HG03025 (cell line): ENCODE data around the gene MTHFS.

Experiments
- ATAC-seq: cut with Tn5 transposase; IDR thresholded peaks from one replicate; pipeline ENCODE4 v1.9.1; 2021; ENCODE audit warnings: mild to moderate bottlenecking, moderate library complexity; ENCODE audit not compliant: unreplicated experiment, low FRiP score

The MTHFS gene

GRCh38 chr15:79881254-79881653, 15.6 kb downstream of the MTHFS start:
- ATAC-seq: no peak

DNA sequence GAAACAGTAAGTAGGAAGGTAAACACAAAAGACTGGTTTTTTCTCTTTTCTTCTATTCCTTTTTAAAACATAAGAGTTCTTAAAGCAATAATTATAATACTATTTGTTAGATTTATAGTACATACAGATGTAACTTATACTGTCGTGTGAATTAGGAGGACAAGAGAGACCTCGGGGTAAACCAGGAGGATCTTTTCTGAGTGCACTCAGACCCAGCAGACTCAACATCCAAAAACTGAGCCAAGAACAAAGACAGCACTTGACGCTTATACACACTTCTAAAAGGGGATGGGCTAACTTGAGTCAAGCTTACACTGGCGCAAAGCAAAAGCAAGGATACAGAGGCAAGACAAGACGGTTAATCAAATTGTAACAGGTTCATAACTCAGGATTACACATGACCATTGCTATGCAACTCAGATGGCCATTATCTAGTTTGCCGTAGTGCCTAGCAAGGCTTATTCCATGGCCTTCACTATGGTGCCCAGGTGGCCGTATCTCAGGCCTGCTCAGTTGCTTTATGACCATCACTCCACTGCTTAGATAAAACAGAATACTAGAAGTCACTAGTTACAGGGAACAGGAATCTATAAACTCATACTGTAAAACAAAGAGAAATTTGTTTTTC, 18.6 kb downstream of the MTHFS start:
- ATAC-seq: no peak

DNA sequence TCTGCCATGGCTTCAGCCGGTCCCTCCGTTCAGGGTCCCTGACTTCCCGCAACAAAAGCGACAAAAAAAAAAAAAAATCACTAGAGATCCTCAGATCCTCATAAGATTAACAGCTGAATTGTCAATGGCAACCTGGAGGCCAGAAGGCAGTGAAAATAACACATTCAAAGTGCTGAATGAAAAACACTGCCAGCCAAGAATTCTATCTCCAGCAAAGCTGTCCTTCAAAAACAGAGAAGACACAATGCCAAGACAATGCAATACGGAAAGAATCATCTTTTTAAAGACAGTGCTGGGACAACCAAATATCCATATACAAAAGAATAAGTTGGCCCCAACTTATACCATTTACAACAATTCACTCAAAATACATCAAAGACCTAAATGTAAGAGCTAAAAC, 21.6 kb downstream of the MTHFS start:
- ATAC-seq: no peak

- ATAC-seq: no peak
Measured at GRCh38 chr15:79874242-79874641, 22.6 kb downstream of the MTHFS start.

DNA sequence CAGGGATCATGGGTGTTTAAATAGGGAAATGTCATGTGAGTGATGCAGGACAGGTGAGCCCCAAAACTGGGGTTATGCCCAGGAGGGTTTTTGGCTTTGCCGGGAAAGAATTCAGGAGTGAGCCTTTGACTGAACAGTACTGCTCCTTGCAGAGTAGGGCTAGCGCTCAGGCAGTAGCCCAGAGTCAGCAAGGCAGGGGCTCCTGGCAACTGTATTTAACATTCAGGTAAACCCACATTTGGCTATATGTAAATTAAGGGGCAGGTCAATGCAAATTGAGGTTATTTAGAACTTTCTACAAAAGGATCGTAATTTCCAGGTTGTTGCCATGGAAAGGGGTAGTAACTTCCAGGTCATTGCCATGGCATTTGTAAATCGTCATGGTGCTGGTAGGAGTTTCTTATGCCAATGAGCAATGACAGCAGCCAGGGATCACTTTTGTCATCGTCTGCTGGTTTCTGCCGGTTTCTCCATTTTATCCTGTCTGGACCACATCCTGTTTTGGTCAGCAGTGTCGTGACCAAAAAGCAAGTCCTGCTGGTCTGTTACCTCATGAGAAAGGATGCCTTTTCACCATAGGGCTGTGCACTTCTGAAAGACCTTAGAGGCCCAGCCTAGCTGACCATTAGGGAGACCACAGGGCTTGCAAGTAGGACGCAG, 24.3 kb downstream of the MTHFS start:
- no peak for ATAC-seq

DNA sequence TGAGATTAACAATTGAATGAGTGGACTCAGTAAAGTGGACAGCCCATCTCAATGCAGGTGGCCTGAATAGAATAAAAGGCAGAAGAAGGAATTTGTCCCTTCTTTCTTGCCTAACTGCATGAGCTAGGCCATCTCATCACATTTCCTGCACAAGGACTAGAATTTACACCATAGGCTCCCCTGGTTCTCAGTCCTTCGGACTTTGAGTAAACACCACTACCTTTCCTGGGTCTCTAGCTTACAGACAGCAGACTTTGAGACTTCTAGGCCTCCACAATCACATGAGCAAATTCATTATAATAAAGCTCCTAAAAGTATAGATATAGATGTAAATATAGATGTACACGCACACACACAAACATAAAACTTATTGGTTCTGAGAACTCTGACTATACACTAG, 28.3 kb downstream of the MTHFS start:
- no peak for ATAC-seq

GRCh38 chr15:79863886-79864285, 32.9 kb downstream of the MTHFS start:
- ATAC-seq: no peak

GRCh38 chr15:79862191-79862590, 34.6 kb downstream of the MTHFS start:
- no peak for ATAC-seq

- no peak for ATAC-seq
Measured at GRCh38 chr15:79860661-79861060, 36.2 kb downstream of the MTHFS start.

- ATAC-seq: no peak
Measured at GRCh38 chr15:79858469-79858868, 38.3 kb downstream of the MTHFS start.

GRCh38 chr15:79853492-79854328, 43.1 kb downstream of the MTHFS start:
- ATAC-seq: peak; percentile 66

DNA sequence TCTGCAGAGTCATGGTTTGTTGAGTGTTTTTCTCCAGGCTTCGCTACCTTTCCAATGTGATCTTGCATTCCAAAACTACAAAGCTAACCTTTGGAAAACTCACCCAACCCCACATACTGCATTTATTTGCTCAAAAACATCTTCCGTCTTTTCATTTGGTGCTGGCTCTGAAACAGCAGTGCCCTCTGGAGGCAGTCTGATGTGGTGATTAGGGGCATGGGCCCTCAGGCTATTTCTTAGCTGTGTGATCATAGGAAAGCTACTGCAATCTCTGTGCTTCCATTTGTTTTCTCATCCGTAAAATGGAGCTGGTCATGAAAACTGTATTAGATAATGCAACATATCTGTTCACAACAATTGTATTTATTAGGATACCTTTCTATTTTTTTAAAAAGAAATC, 47.0 kb downstream of the MTHFS start:
- no peak for ATAC-seq

DNA sequence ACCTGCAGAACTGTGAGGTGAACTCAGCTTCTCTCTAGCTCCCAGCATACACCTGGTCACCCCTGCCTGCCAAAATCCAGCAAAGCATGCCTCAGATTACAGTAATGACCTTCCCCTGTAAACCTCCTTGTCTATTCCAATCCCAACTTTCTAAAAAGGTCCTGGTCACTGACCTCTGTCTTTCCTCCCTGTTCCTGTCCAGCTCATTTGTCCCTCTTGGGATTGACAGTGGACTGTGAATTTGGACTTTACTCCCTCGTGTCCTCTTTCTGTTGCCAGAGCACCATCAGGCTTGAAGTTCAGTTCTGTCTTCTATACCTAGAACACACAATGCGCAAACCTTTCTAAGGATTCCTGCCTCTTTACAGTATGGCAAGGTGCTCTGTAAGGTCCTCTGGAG, 50.3 kb downstream of the MTHFS start:
- no peak for ATAC-seq

DNA sequence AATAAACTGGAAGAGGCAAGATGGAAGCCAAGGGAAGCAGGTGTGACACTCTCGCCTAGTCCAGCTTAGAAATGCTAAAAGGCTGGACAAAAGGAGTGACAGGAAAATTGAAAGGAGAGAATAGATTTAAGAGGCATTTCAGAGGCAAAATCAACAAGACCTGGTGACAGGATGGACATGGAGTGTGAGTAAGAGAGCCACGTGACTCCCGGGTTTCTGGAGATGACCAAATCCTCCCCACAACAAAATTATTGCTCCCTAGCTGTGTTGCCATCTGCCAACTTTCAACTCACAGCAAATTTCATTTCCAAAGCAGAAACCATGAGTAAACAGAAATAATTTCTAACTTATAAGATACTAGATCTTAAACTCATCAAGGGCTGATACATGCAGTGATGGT, 52.6 kb downstream of the MTHFS start:
- ATAC-seq: no peak

DNA sequence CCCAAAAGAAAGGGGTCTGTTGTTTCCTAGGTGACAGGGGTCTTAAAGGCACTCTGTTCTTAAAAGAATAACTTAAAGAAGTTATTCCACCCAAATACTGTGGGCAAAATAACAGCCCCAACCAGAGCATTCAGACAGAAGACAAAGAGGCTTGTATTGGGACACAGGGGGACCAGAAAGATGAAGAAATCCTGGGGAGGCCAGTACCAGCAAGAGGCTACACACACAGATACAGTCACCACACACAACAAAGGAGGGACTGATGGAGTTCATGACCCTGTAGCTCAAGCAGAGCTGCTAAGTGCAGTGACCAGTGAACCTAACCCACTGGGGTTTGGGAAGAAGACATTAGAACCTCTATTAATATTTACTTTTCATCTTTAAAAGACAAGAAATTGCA, 59.0 kb downstream of the MTHFS start:
- no peak for ATAC-seq

DNA sequence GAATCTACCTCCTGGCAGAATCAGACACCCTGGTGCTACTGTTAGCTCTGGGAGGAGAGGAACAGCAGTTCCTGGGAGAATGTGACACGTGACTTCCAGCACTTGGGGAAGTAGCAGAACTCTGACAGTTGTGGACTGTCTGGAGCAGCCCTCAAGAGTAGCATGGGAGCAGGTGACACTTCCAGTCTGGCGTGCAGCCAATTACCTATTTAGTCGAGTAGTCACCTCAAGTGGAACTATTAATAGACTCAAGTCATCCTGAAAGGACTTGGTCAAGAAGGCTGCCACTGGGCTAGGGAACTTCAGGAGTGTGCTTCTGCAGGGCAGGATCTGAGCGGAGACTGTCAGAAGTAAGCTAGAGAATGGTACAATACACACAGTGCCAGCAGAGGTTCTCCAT, 62.3 kb downstream of the MTHFS start:
- no peak for ATAC-seq

- no peak for ATAC-seq
Measured at GRCh38 chr15:79832367-79833120, 64.3 kb downstream of the MTHFS start.

DNA sequence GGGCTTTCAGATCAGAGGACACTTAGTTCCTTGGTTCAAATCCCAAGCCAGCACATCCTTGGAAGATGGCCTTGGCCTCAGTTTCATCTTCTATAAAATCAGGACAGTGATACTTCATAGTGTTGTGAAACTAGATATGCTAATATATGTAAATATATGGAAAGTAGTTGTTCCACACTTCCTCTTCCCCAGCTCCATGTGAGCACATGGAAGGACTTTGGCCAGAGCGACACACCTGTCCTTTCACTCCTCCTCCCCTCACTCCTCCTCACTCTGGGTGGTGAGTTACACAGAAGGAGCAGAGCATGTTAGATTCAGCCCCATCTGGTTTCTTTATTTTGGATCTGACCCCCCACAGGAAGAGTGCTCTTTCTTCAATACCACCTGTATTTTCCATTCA, 65.2 kb downstream of the MTHFS start:
- ATAC-seq: no peak

DNA sequence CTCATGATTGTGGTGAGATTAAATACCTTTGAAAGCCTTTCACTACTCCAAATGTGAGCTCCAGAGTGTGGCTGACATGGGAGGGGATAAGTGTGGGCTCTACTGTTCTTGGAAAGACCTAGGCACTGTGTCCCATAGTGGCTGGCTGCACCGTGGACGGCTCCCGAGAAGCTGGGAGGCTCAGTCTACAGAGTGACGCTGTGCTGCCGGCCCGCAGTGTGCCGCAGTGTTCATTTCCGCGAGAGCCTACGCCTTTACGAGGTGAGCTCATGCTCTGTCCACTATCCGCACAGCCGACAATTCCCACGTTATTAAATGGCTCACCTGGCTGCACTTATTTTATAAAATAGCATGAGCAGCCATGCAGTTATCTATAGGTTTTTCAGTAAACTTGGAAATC, 66.9 kb downstream of the MTHFS start:
- ATAC-seq: no peak

DNA sequence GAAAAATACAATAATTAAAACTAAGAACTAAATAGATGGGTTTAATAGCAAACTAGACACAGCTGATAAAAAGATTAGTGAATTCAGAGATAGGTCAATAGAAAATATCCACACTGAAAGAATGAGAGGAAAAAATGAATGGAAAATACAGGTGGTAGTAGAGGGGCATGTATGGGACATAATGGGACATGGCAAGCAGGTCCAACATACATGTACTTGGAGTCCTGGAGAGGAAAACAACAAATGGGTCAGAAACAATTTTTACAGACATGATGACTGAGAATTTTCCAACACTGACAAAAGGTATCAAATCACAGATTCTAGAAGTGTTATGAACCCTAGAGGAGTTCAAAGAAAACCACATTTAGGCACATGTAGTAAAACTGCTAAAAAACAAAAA, 68.4 kb downstream of the MTHFS start:
- ATAC-seq: no peak

GRCh38 chr15:79826800-79827199, 70.0 kb downstream of the MTHFS start:
- no peak for ATAC-seq
